PC-9 (cell line): ENCODE data around the gene ATP2B2. TPM values are rescaled to one million over a fixed set of nuclear protein-coding genes. Genes with fewer than 3 reads are reported as not detected.

Source experiments
- BruUV-seq: library from RNA; stranded (reverse); fragments of 400-500 nt; replicated peaks from 2 replicates; lab custom pipeline; 2021; lab: Mats Ljungman, UMichigan
- CTCF ChIA-PET: fragments of 300-600 bp; sonication (Branson Sonifier 250); formaldehyde crosslinking; loops from one replicate; lab custom pipeline; 2022; ENCODE audit warnings: antibody characterized with exemption; lab: Charles Lee
- POLR2A ChIA-PET: fragments of 300-600 bp; sonication (Branson Sonifier 250); formaldehyde crosslinking; loops from one replicate; lab custom pipeline; 2022; ENCODE audit warnings: antibody characterized with exemption; ENCODE audit not compliant: unreplicated experiment; lab: Charles Lee
- DNase-seq, 2 experiments: peaks; one replicate each; pipeline versions ENCODE4 v3.0.0 to v3.0.0-alpha.2; 2015 to 2022; ENCODE audit warnings: mixed read lengths in 1 of 2
- H2AFZ ChIP-seq: fragments of 200-600 bp; sonication (generic); 2 replicates; pipeline ENCODE4 v1.8.1; 2017; ENCODE audit warnings: antibody characterized with exemption
- H3F3A ChIP-seq: fragments of 200-600 bp; sonication (generic); 2 replicates; pipeline ENCODE4 v1.8.1; 2017; ENCODE audit warnings: antibody characterized with exemption, mild to moderate bottlenecking, low read depth; ENCODE audit not compliant: insufficient read depth
- H3K27ac ChIP-seq: fragments of 200-600 bp; sonication (generic); 2 replicates; pipeline ENCODE4 v1.6.1; 2016; ENCODE audit warnings: mixed run types
- H3K27me3 ChIP-seq: fragments of 200-600 bp; sonication (generic); 2 replicates; pipeline ENCODE4 v1.6.1; 2016; ENCODE audit warnings: low read depth, mixed run types; ENCODE audit not compliant: insufficient read depth
- H3K36me3 ChIP-seq: fragments of 200-600 bp; sonication (generic); 2 replicates; pipeline ENCODE4 v1.6.1; 2016; ENCODE audit warnings: low read depth, mixed run types
- H3K4me1 ChIP-seq: fragments of 200-600 bp; sonication (generic); replicated peaks from 2 replicates; pipeline ENCODE4 v1.6.1; 2016; ENCODE audit warnings: mixed run types; ENCODE audit not compliant: insufficient read depth
- H3K4me2 ChIP-seq: fragments of 200-600 bp; sonication (generic); 2 replicates; pipeline ENCODE4 v1.6.1; 2017; ENCODE audit warnings: mixed run types
- H3K4me3 ChIP-seq: fragments of 200-600 bp; sonication (generic); 2 replicates; pipeline ENCODE4 v1.6.1; 2016; ENCODE audit warnings: mixed run types
- H3K79me2 ChIP-seq: fragments of 200-600 bp; sonication (generic); 2 replicates; pipeline ENCODE4 v1.6.1; 2017; ENCODE audit warnings: low read depth, mixed run types
- H3K9me2 ChIP-seq: fragments of 200-600 bp; sonication (generic); 2 replicates; pipeline ENCODE4 v1.8.1; 2017; ENCODE audit warnings: mild to moderate bottlenecking; ENCODE audit not compliant: insufficient read depth
- H3K9me3 ChIP-seq: fragments of 200-600 bp; sonication (generic); 2 replicates; pipeline ENCODE4 v1.8.1; 2016; ENCODE audit warnings: low read depth; ENCODE audit not compliant: insufficient read depth
- H4K20me1 ChIP-seq: fragments of 200-600 bp; sonication (generic); 2 replicates; pipeline ENCODE4 v1.8.1; 2017; ENCODE audit not compliant: insufficient read depth
- CTCF ChIP-seq: fragments of 200-600 bp; sonication (generic); conservative IDR thresholded peaks from 2 replicates; pipeline ENCODE4 v1.6.1; 2017; ENCODE audit warnings: mixed run types, antibody characterized with exemption, mild to moderate bottlenecking, moderate library complexity
- EZH2 ChIP-seq: fragments of 200-600 bp; sonication (generic); IDR thresholded peaks from 2 replicates; pipeline ENCODE4 v1.8.0; 2017; ENCODE audit warnings: antibody characterized with exemption, low read depth
- intact Hi-C: fragments of 100-400 bp; cut with micrococcal nuclease; formaldehyde crosslinking; loops from one replicate; pipeline ENCODE4 v1.10.0; 2022; ENCODE audit not compliant: unreplicated experiment
- total RNA-seq: library from RNA; stranded (reverse); gene quantifications from 2 replicates; pipeline ENCODE4 v1.2.3, GENCODE V29; 2021

ATP2B2 gene
- total RNA-seq, 1 experiment from 2014 or later: not detected

- intact Hi-C loops: no loop called here
- Histone ChIP-seq H3K4me1 (no peaks in the 10 kb centered on the region), H3F3A (no peaks in the 10 kb centered on the region), H3K9me3 (no peaks in the 10 kb centered on the region), H3K4me2 (no peak overlapping the region), H4K20me1 (no peaks in the 10 kb centered on the region), H3K36me3 (no peaks in the 10 kb centered on the region), H3K27ac (no peak overlapping the region), H2AFZ (no peak overlapping the region), H3K4me3 (no peak overlapping the region), H3K27me3 (peaks cover 90% of the 10 kb centered on the region), H3K9me2 (no peaks in the 10 kb centered on the region), H3K79me2 (no peaks in the 10 kb centered on the region)
- no peak for DNase-seq
- no TSS peak for BruUV-seq
- TF ChIP-seq EZH2 (no peak), CTCF (no peak)
- CTCF ChIA-PET: no interaction called here
- POLR2A ChIA-PET: no interaction called here
These were observed 114.6 kb downstream of the ATP2B2 start for GRCh38 chr3:10390641-10391373.

DNA sequence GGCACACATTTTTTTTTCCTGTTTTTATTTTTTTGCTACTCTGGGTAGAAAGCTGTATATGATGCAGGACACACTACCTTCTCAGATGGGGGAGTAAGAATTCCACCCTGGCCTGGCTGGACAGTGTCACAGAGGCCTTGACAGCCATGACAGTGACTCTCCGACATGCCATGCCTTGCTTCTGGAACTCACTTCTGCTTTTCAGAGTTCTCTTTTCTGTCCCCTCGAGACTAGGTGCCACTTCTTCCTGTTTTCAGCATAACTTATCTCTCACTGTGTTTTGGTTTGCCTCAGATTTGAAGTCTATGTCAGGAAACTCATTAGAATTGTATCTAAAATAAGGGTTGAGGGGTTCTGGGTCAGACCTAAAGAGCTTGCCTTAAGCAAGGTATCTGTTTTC, 115.4 kb downstream of the ATP2B2 start:
- Histone ChIP-seq H3F3A (no peaks in the 10 kb centered on the region), H3K4me3 (no peak overlapping the region), H3K79me2 (no peaks in the 10 kb centered on the region), H3K27me3 (peaks cover 90% of the 10 kb centered on the region), H3K36me3 (no peaks in the 10 kb centered on the region), H3K4me2 (no peak overlapping the region), H4K20me1 (no peaks in the 10 kb centered on the region), H3K4me1 (no peaks in the 10 kb centered on the region), H3K9me2 (no peaks in the 10 kb centered on the region), H3K9me3 (no peaks in the 10 kb centered on the region), H3K27ac (no peak overlapping the region), H2AFZ (no peak overlapping the region)
- CTCF ChIA-PET: no interaction called here
- intact Hi-C loops: no loop called here
- TF ChIP-seq EZH2: no peak
- no peak for TF ChIP-seq CTCF
- no TSS peak for BruUV-seq
- POLR2A ChIA-PET: no interaction called here
- DNase-seq: no peak

DNA sequence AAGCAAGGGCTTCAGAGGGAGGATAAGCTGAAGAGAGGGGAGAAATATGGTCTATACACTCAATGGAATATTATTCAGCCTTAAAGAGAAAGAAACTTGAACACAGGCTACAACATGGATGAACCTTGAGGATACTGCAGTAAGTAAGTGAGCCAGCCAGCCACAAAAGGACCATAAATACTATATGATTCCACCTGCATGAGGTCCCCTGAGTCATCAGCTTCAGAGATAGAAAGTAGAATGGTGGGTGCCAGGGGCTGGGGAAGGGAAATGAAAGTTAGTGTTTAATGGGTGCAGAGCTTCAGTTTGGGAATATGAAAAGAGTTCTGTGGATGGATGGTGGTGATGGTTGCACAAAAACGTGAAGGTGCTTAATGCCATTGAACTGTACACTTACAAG, 116.0 kb downstream of the ATP2B2 start:
- H3K4me2 ChIP-seq: no peak overlapping the region
- POLR2A ChIA-PET: no interaction called here
- H3K27ac ChIP-seq: no peak overlapping the region
- H3K27me3 ChIP-seq: peaks cover 91% of the 10 kb centered on the region
- TF ChIP-seq EZH2 (no peak), CTCF (no peak)
- intact Hi-C loops: no loop called here
- no peaks in the 10 kb centered on the region for H3F3A ChIP-seq
- H4K20me1 ChIP-seq: no peaks in the 10 kb centered on the region
- DNase-seq: no peak
- no peaks in the 10 kb centered on the region for H3K36me3 ChIP-seq
- H3K4me1 ChIP-seq: no peaks in the 10 kb centered on the region
- H3K9me3 ChIP-seq: no peaks in the 10 kb centered on the region
- H3K79me2 ChIP-seq: no peaks in the 10 kb centered on the region
- CTCF ChIA-PET: no interaction called here
- H3K4me3 ChIP-seq: no peak overlapping the region
- BruUV-seq: no TSS peak
- no peaks in the 10 kb centered on the region for H3K9me2 ChIP-seq
- H2AFZ ChIP-seq: no peak overlapping the region
